ENCODE measurements around the gene EIPR1. TPM values are rescaled to one million over a fixed set of nuclear protein-coding genes. Genes with fewer than 3 reads are reported as not detected.

Gene EIPR1
- total and polyA plus RNA-seq, 10 of the 15 experiments (the other 5 are each of a cell fraction or from before 2014, with no cell fraction given) = 23.6 to 61.2 (median 42.2) TPM

DNA sequence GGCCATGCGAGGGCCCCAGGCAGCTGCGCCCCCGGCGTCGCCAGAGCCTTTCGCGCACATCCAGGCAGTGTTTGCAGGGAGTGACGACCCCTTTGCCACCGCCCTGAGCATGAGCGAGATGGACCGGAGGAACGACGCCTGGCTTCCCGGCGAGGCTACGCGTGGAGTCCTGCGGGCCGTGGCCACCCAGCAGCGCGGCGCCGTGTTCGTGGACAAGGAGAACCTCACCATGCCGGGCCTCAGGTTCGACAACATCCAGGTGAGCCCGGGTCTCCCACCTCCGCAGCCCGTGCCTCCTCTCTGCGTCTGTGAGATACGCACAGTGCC lies 10.8 kb upstream of the EIPR1 start:
- WGBS (ENCODE audit: insufficient coverage, insufficient replicate concordance, low lambda C conversion rate, missing lambda C conversion rate) = 98% methylated on average over 15 of the region's 31 CpGs
- CTCF ChIA-PET = interaction anchor here (0.6 kb wide), 1 partner anchor 14 kb away, joined by 3 read pairs; no protein-coding TSS in a partner anchor
- SMC1A ChIA-PET (ENCODE audit: uncharacterized antibody, unreplicated experiment) = no interaction called here
- RAD21 ChIA-PET (ENCODE audit: unreplicated experiment) = no interaction called here
- Histone ChIP-seq H3K79me2 (ENCODE audit: control insufficient read depth, insufficient read depth, low read length) (no peaks in the 10 kb centered on the region; the same call in none of the 2 replicates), H3K36me3 (ENCODE audit: control insufficient read depth in 2 of 2, insufficient read depth in 2 of 2, low read length in 1 of 2) (peaks cover 10 to 22% of the 10 kb centered on the region in 2 experiments; a peak in 3 of 4 replicates), H3K4me1 (ENCODE audit: control insufficient read depth, insufficient read depth, low read length) (no peaks in the 10 kb centered on the region), H3K4me3 (no peak overlapping the region), H3K27me3 (replicated peaks in 1 of 2; ENCODE audit: control insufficient read depth in 2 of 2, insufficient read depth in 2 of 2, low read length in 1 of 2) (no peaks in the 10 kb centered on the region), H3K9ac (ENCODE audit: control insufficient read depth, insufficient read depth, low read length) (no peak overlapping the region), H3K4me2 (ENCODE audit: control insufficient read depth, insufficient read depth) (no peak overlapping the region), H3K27ac (ENCODE audit: control insufficient read depth, insufficient read depth) (no peak overlapping the region), H2AFZ (ENCODE audit: control insufficient read depth, low read depth, low read length) (no peak overlapping the region), H4K20me1 (ENCODE audit: control insufficient read depth, insufficient read depth) (no peaks in the 10 kb centered on the region), H3K9me3 (replicated peaks; ENCODE audit: control insufficient read depth, insufficient read depth, low read length) (no peaks in the 10 kb centered on the region; the same call in 2 of the 3 replicates)
- in situ Hi-C loops (cut with MboI) = no loop called here
- TF ChIP-seq BMI1 (IDR thresholded peaks at IDR 0.05; ENCODE audit: borderline replicate concordance) (no peak), POLR2A (IDR thresholded peaks at IDR 0.05; ENCODE audit: low read depth, low read length) (peak; percentile 46; the same call in 1 of the 2 replicates)
- ATAC-seq (no peak), FAIRE-seq (no peak), DNase-seq (ENCODE audit: low read depth, low spot score) (no peak)
- intact Hi-C loops (cut with micrococcal nuclease; ENCODE audit: unreplicated experiment) = no loop called here
- BruUV-seq (replicated peaks) = no TSS peak
- POLR2A ChIA-PET = no interaction called here

DNA sequence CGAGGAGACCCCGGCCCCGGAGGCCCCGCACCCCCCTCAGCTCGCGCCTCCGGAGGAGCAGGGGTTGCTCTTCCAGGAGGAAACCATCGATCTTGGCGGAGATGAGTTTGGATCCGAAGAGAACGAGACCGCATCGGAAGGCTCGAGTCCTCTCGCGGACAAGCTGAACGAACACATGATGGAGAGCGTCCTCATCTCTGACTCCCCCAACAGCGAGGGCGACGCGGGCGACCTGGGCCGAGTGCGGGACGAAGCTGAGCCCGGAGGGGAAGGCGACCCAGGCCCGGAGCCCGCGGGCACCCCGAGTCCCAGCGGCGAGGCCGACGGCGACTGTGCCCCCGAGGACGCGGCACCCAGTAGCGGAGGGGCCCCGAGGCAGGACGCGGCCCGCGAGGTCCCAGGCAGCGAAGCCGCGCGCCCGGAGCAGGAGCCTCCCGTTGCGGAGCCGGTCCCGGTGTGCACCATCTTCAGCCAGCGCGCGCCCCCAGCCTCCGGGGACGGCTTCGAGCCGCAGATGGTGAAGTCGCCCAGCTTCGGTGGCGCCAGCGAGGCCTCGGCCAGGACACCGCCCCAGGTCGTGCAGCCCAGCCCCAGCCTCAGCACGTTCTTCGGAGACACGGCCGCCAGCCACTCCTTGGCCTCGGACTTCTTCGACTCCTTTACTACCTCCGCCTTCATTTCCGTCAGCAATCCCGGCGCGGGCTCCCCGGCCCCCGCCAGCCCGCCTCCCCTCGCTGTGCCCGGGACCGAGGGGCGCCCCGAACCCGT lies 10.2 kb upstream of the EIPR1 start:
- no peaks in the 10 kb centered on the region for H3K27me3 ChIP-seq (replicated peaks in 1 of 2; ENCODE audit: control insufficient read depth in 2 of 2, insufficient read depth in 2 of 2, low read length in 1 of 2)
- intact Hi-C loops (cut with micrococcal nuclease; ENCODE audit: unreplicated experiment) (no loop called here), in situ Hi-C loops (cut with MboI) (no loop called here)
- no peak overlapping the region for H3K4me3 ChIP-seq
- no peak overlapping the region for H3K27ac ChIP-seq (ENCODE audit: control insufficient read depth, insufficient read depth)
- ATAC-seq (no peak), FAIRE-seq (no peak), DNase-seq (ENCODE audit: low read depth, low spot score) (no peak)
- H3K9ac ChIP-seq (ENCODE audit: control insufficient read depth, insufficient read depth, low read length) = no peak overlapping the region
- ChIA-PET CTCF (no interaction called here), SMC1A (ENCODE audit: uncharacterized antibody, unreplicated experiment) (interaction anchor here (1.2 kb wide), 1 partner anchor 14 kb away, joined by 3 read pairs; no protein-coding TSS in a partner anchor), RAD21 (ENCODE audit: unreplicated experiment) (interaction anchor here (1.2 kb wide), 1 partner anchor 35 kb away, joined by 3 read pairs; no protein-coding TSS in a partner anchor), POLR2A (no interaction called here)
- H3K36me3 ChIP-seq (ENCODE audit: control insufficient read depth in 2 of 2, insufficient read depth in 2 of 2, low read length in 1 of 2) = peaks cover 10 to 22% of the 10 kb centered on the region in 2 experiments; a peak in 3 of 4 replicates
- TF ChIP-seq YBX1 (IDR thresholded peaks at IDR 0.05) (no peak), E4F1 (IDR thresholded peaks at IDR 0.05; ENCODE audit: borderline replicate concordance, partially characterized antibody) (no peak), ZNF622 (IDR thresholded peaks at IDR 0.05) (no peak)
- BruUV-seq (replicated peaks) = no TSS peak
- H3K79me2 ChIP-seq (ENCODE audit: control insufficient read depth, insufficient read depth, low read length) = no peaks in the 10 kb centered on the region; the same call in none of the 2 replicates
- H3K4me2 ChIP-seq (ENCODE audit: control insufficient read depth, insufficient read depth) = no peak overlapping the region
- 98% methylated on average over 43 of the region's 89 CpGs for WGBS (ENCODE audit: insufficient coverage, insufficient replicate concordance, low lambda C conversion rate, missing lambda C conversion rate)
- H3K4me1 ChIP-seq (ENCODE audit: control insufficient read depth, insufficient read depth, low read length) = no peaks in the 10 kb centered on the region
- H3K9me3 ChIP-seq (replicated peaks; ENCODE audit: control insufficient read depth, insufficient read depth, low read length) = no peaks in the 10 kb centered on the region; the same call in 2 of the 3 replicates
- no peak overlapping the region for H2AFZ ChIP-seq (ENCODE audit: control insufficient read depth, low read depth, low read length)
- no peaks in the 10 kb centered on the region for H4K20me1 ChIP-seq (ENCODE audit: control insufficient read depth, insufficient read depth)
